Stimulated activated naive CD8-positive, alpha-beta T cell treated with anti-CD3 and anti-CD28 coated beads, Interleukin-15, amount 100 ng/mL, for 72 hours (primary cell): Measurements from ENCODE around the gene MPPED2.
A peak's percentile ranks its signal among the peaks of the same experiment; 100 is the strongest.

ENCODE experiments used
- ATAC-seq: fragments of 150-1000 bp; cut with Tn5 transposase; 2 replicates; pipeline ENCODE4 v1.10.0; 2021; ENCODE audit warnings: mild to moderate bottlenecking, moderate library complexity
- DNase-seq, 2 donors: peaks; one replicate each; pipeline ENCODE4 v3.0.0; 2021 to 2022
- H3K27ac Mint-ChIP-seq, 2 donors: one replicate each; pipeline ENCODE4 v1.8.0; 2022; ENCODE audit warnings: mild to moderate bottlenecking in 2 of 2, mixed read lengths in 2 of 2, moderate library complexity in 2 of 2
- H3K27me3 Mint-ChIP-seq: one replicate; pipeline ENCODE4 v1.8.0; 2022; ENCODE audit warnings: mixed read lengths
- H3K4me1 Mint-ChIP-seq: one replicate; pipeline ENCODE4 v1.8.0; 2022; ENCODE audit warnings: mild to moderate bottlenecking, mixed read lengths
- H3K4me3 Mint-ChIP-seq, 2 donors: one replicate each; pipeline ENCODE4 v1.8.0; 2022; ENCODE audit warnings: mild to moderate bottlenecking in 2 of 2, mixed read lengths in 2 of 2, moderate library complexity in 1 of 2
- H3K9me3 Mint-ChIP-seq, 2 donors: one replicate each; pipeline ENCODE4 v1.8.0; 2022; ENCODE audit warnings: mixed read lengths in 2 of 2

The MPPED2 gene

GRCh38 chr11:30489076-30489475 is 97.1 kb downstream of the MPPED2 start:
- no peak overlapping the region for H3K4me3 Mint-ChIP-seq
- no peaks in the 10 kb centered on the region for H3K4me1 Mint-ChIP-seq
- H3K27ac Mint-ChIP-seq: no peak overlapping the region
- H3K27me3 Mint-ChIP-seq: peaks cover 48% of the 10 kb centered on the region
- DNase-seq: no peak
- H3K9me3 Mint-ChIP-seq: no peaks in the 10 kb centered on the region
- no peak for ATAC-seq

- Mint-ChIP-seq H3K27ac (no peak overlapping the region), H3K4me3 (no peak overlapping the region), H3K4me1 (no peaks in the 10 kb centered on the region), H3K9me3 (no peaks in the 10 kb centered on the region), H3K27me3 (peaks cover 48% of the 10 kb centered on the region)
- ATAC-seq: no peak
- DNase-seq: no peak
These were observed 97.7 kb downstream of the MPPED2 start for GRCh38 chr11:30488304-30488998.

GRCh38 chr11:30487200-30487898 is 98.8 kb downstream of the MPPED2 start:
- peaks cover 48% of the 10 kb centered on the region for H3K27me3 Mint-ChIP-seq
- no peaks in the 10 kb centered on the region for H3K4me1 Mint-ChIP-seq
- peak overlapping the region in 1 of 2 donors; percentile 22 for H3K27ac Mint-ChIP-seq
- ATAC-seq: peak; percentile 39
- no peaks in the 10 kb centered on the region for H3K9me3 Mint-ChIP-seq
- DNase-seq: no peak
- no peak overlapping the region for H3K4me3 Mint-ChIP-seq

GRCh38 chr11:30485756-30486155 is 100.4 kb downstream of the MPPED2 start:
- H3K4me3 Mint-ChIP-seq: no peak overlapping the region
- peaks cover 54% of the 10 kb centered on the region for H3K27me3 Mint-ChIP-seq
- no peaks in the 10 kb centered on the region for H3K9me3 Mint-ChIP-seq
- H3K4me1 Mint-ChIP-seq: no peaks in the 10 kb centered on the region
- DNase-seq (no peak), ATAC-seq (no peak)
- H3K27ac Mint-ChIP-seq: no peak overlapping the region

- H3K27ac Mint-ChIP-seq: no peak overlapping the region
- ATAC-seq (no peak), DNase-seq (no peak)
- H3K27me3 Mint-ChIP-seq: peaks cover 54% of the 10 kb centered on the region
- H3K9me3 Mint-ChIP-seq: no peaks in the 10 kb centered on the region
- H3K4me1 Mint-ChIP-seq: no peaks in the 10 kb centered on the region
- no peak overlapping the region for H3K4me3 Mint-ChIP-seq
These were observed 100.9 kb downstream of the MPPED2 start for GRCh38 chr11:30485222-30485621.

- no peaks in the 10 kb centered on the region for H3K4me1 Mint-ChIP-seq
- DNase-seq (no peak), ATAC-seq (no peak)
- peaks cover 51% of the 10 kb centered on the region for H3K27me3 Mint-ChIP-seq
- no peak overlapping the region for H3K27ac Mint-ChIP-seq
- no peak overlapping the region for H3K4me3 Mint-ChIP-seq
- no peaks in the 10 kb centered on the region for H3K9me3 Mint-ChIP-seq
These were observed 103.1 kb downstream of the MPPED2 start for GRCh38 chr11:30483056-30483455.

GRCh38 chr11:30481796-30482195 is 104.4 kb downstream of the MPPED2 start:
- H3K27ac Mint-ChIP-seq: no peak overlapping the region
- H3K9me3 Mint-ChIP-seq: no peaks in the 10 kb centered on the region
- H3K4me3 Mint-ChIP-seq: no peak overlapping the region
- H3K27me3 Mint-ChIP-seq: peaks cover 48% of the 10 kb centered on the region
- no peak for DNase-seq
- no peaks in the 10 kb centered on the region for H3K4me1 Mint-ChIP-seq
- ATAC-seq: no peak

- ATAC-seq (no peak), DNase-seq (no peak)
- H3K9me3 Mint-ChIP-seq: no peaks in the 10 kb centered on the region
- peaks cover 45% of the 10 kb centered on the region for H3K27me3 Mint-ChIP-seq
- no peaks in the 10 kb centered on the region for H3K4me1 Mint-ChIP-seq
- no peak overlapping the region for H3K27ac Mint-ChIP-seq
- H3K4me3 Mint-ChIP-seq: no peak overlapping the region
These were observed 104.8 kb downstream of the MPPED2 start for GRCh38 chr11:30481330-30481729.

GRCh38 chr11:30479899-30480298 is 106.3 kb downstream of the MPPED2 start:
- no peak for DNase-seq
- Mint-ChIP-seq H3K4me1 (no peaks in the 10 kb centered on the region), H3K27ac (no peak overlapping the region), H3K9me3 (no peaks in the 10 kb centered on the region), H3K4me3 (no peak overlapping the region), H3K27me3 (peaks cover 36% of the 10 kb centered on the region)
- no peak for ATAC-seq

GRCh38 chr11:30478923-30479322 is 107.2 kb downstream of the MPPED2 start:
- Mint-ChIP-seq H3K9me3 (no peaks in the 10 kb centered on the region), H3K4me1 (no peaks in the 10 kb centered on the region), H3K27me3 (peaks cover 36% of the 10 kb centered on the region), H3K27ac (no peak overlapping the region), H3K4me3 (no peak overlapping the region)
- ATAC-seq (no peak), DNase-seq (no peak)

- Mint-ChIP-seq H3K9me3 (no peaks in the 10 kb centered on the region), H3K27ac (no peak overlapping the region), H3K4me3 (no peak overlapping the region), H3K27me3 (peaks cover 35% of the 10 kb centered on the region), H3K4me1 (no peaks in the 10 kb centered on the region)
- DNase-seq: no peak
- no peak for ATAC-seq
These were observed 109.1 kb downstream of the MPPED2 start for GRCh38 chr11:30477061-30477460.

GRCh38 chr11:30474151-30474954 is 111.8 kb downstream of the MPPED2 start:
- H3K27me3 Mint-ChIP-seq: peaks cover 22% of the 10 kb centered on the region
- H3K9me3 Mint-ChIP-seq: no peaks in the 10 kb centered on the region
- DNase-seq: no peak
- no peak overlapping the region for H3K4me3 Mint-ChIP-seq
- H3K4me1 Mint-ChIP-seq: no peaks in the 10 kb centered on the region
- H3K27ac Mint-ChIP-seq: no peak overlapping the region
- no peak for ATAC-seq

GRCh38 chr11:30471244-30471643 is 114.9 kb downstream of the MPPED2 start:
- H3K4me1 Mint-ChIP-seq: no peaks in the 10 kb centered on the region
- DNase-seq (no peak), ATAC-seq (no peak)
- no peak overlapping the region for H3K4me3 Mint-ChIP-seq
- no peak overlapping the region for H3K27ac Mint-ChIP-seq
- H3K9me3 Mint-ChIP-seq: no peaks in the 10 kb centered on the region
- no peaks in the 10 kb centered on the region for H3K27me3 Mint-ChIP-seq

GRCh38 chr11:30468881-30469280 is 117.3 kb downstream of the MPPED2 start:
- no peaks in the 10 kb centered on the region for H3K4me1 Mint-ChIP-seq
- H3K27ac Mint-ChIP-seq: no peak overlapping the region
- no peak for DNase-seq
- no peaks in the 10 kb centered on the region for H3K27me3 Mint-ChIP-seq
- ATAC-seq: no peak
- no peak overlapping the region for H3K4me3 Mint-ChIP-seq
- no peaks in the 10 kb centered on the region for H3K9me3 Mint-ChIP-seq

- ATAC-seq (no peak), DNase-seq (no peak)
- Mint-ChIP-seq H3K27me3 (peaks cover 8% of the 10 kb centered on the region), H3K4me3 (no peak overlapping the region), H3K27ac (peak overlapping the region in 1 of 2 donors; percentile 39), H3K9me3 (no peaks in the 10 kb centered on the region), H3K4me1 (no peaks in the 10 kb centered on the region)
These were observed 119.0 kb downstream of the MPPED2 start for GRCh38 chr11:30467176-30467575.

- Mint-ChIP-seq H3K27me3 (peaks cover 20% of the 10 kb centered on the region), H3K27ac (no peak overlapping the region), H3K4me1 (no peaks in the 10 kb centered on the region), H3K4me3 (no peak overlapping the region), H3K9me3 (no peaks in the 10 kb centered on the region)
- no peak for DNase-seq
- no peak for ATAC-seq
These were observed 120.5 kb downstream of the MPPED2 start for GRCh38 chr11:30465623-30466022.
